ENCODE measurements around the gene IL1R2. TPM values are rescaled to one million over a fixed set of nuclear protein-coding genes. Genes with fewer than 3 reads are reported as not detected.
A peak's percentile ranks its signal among the peaks of the same experiment; 100 is the strongest.

Gene IL1R2
- total and polyA plus RNA-seq, 2 of the 13 experiments (the other 11 are each of a cell fraction or from before 2014, with no cell fraction given) = 3.6 to 7.3 TPM

GRCh38 chr2:101961338-101962191 is 30.2 kb upstream of the IL1R2 start (continued):
- TF ChIP-seq FOXP4 (CRISPR knock-in tag; IDR thresholded peaks at IDR 0.05) = peak; percentile 98
- no peak for TF ChIP-seq MZF1 (CRISPR knock-in tag; IDR thresholded peaks at IDR 0.05; ENCODE audit: borderline replicate concordance)
- TF ChIP-seq SYNCRIP (IDR thresholded peaks at IDR 0.05; ENCODE audit: insufficient read depth, low read depth, low read length) = no peak
- no peak for TF ChIP-seq NAIF1 (CRISPR knock-in tag; IDR thresholded peaks at IDR 0.05; ENCODE audit: borderline replicate concordance)
- TF ChIP-seq ATF7 (IDR thresholded peaks at IDR 0.05) = peak; percentile 68
- TF ChIP-seq ATF7 (CRISPR knock-in tag; IDR thresholded peaks at IDR 0.05) = no peak; the same call in 1 of the 2 replicates
- TF ChIP-seq ZNF780A (CRISPR knock-in tag; IDR thresholded peaks at IDR 0.05) = 0 out of 2 replicates have a peak, but pooled peaks have one; percentile 60
- no peak for TF ChIP-seq NFAT5 (CRISPR knock-in tag; IDR thresholded peaks at IDR 0.05)
- no peak for TF ChIP-seq NCOA1 (CRISPR knock-in tag; IDR thresholded peaks at IDR 0.05)
- TF ChIP-seq YEATS4 (CRISPR knock-in tag; IDR thresholded peaks at IDR 0.05; ENCODE audit: borderline replicate concordance) = 0 out of 2 replicates have a peak, but pooled peaks have one; percentile 34
- TF ChIP-seq MXD4 (CRISPR knock-in tag; IDR thresholded peaks at IDR 0.05) = no peak; the same call in 1 of the 2 replicates
- TF ChIP-seq PHF5A (CRISPR knock-in tag; IDR thresholded peaks at IDR 0.05; ENCODE audit: low read depth, unreplicated experiment) = peak; percentile 81
- no peak for TF ChIP-seq NFIB (CRISPR knock-in tag; IDR thresholded peaks at IDR 0.05; ENCODE audit: borderline replicate concordance)
- no peak for TF ChIP-seq ZNF777 (CRISPR knock-in tag; IDR thresholded peaks at IDR 0.05)
- peak; percentile 24; the same call in 1 of the 2 replicates for TF ChIP-seq DZIP1 (CRISPR knock-in tag; IDR thresholded peaks at IDR 0.05)
- TF ChIP-seq TMF1 (CRISPR knock-in tag; IDR thresholded peaks at IDR 0.05; ENCODE audit: low read depth) = no peak; the same call in 1 of the 2 replicates
- no peak for TF ChIP-seq ZNF670 (CRISPR knock-in tag; IDR thresholded peaks at IDR 0.05; ENCODE audit: borderline replicate concordance)
- TF ChIP-seq MAFF (IDR thresholded peaks at IDR 0.05; ENCODE audit: low read depth, low read length) = no peak
- no peak for TF ChIP-seq ZMAT5 (CRISPR knock-in tag; IDR thresholded peaks at IDR 0.05; ENCODE audit: borderline replicate concordance, low read depth)
